Measurements from ENCODE around the gene LIN28A.
A peak's percentile ranks its signal among the peaks of the same experiment; 100 is the strongest.

Gene LIN28A

DNA sequence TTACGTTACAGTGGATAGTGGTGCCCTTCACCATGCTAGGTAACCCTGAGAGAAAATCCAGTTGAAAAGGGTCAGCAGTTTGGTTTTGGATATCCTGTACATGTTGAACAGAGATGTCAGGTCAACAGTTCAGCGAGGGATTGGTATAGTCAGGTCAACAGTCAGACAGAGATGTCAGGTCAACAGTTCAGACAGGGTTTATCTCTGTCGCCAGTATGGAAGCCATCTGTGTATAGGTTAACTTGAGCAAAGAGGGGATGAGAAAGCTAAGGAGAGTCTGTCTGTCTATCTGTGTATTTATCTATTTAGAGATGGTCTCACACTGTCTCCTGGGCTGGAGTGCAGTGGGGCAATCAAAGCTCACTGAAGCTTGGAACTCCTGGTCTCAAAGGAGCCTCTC is 39.3 kb downstream of the LIN28A start:
- Histone ChIP-seq H3K4me1 (ENCODE audit: control insufficient read depth, insufficient read depth, low read length) (no peaks in the 10 kb centered on the region), H3K36me3 (ENCODE audit: insufficient read depth, low read length) (peaks cover 63% of the 10 kb centered on the region), H3K9me3 (replicated peaks; ENCODE audit: low read length) (no peaks in the 10 kb centered on the region), H3K4me3 (ENCODE audit: low read length) (no peak overlapping the region), H3K4me2 (ENCODE audit: low read length) (no peak overlapping the region), H3K9ac (ENCODE audit: low read depth, low read length) (no peak overlapping the region), H3K27me3 (ENCODE audit: control insufficient read depth, insufficient read depth, low read length) (no peaks in the 10 kb centered on the region)

DNA sequence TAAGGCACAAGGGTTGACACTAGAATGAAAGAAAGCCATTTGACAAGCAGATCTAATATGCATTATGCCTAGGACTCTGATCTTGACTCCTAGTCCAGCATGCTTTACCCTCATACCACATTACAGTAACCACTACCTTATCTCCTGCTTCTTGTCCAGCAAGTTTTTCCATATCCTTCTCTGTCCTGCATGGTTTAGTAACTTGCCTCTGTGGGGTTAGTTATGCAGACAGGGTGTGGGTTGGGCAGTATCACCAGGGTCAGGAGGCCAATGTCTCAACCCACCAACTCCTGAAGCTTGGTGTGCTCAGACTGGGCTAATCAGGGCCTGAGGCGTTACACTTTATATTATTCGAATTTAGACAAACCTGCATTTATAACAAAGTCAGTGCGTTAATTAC is 40.3 kb downstream of the LIN28A start:
- no peak overlapping the region for H3K9ac ChIP-seq (ENCODE audit: low read depth, low read length)
- H3K27me3 ChIP-seq (ENCODE audit: control insufficient read depth, insufficient read depth, low read length) = no peaks in the 10 kb centered on the region
- H3K4me1 ChIP-seq (ENCODE audit: control insufficient read depth, insufficient read depth, low read length) = no peaks in the 10 kb centered on the region
- no peaks in the 10 kb centered on the region for H3K9me3 ChIP-seq (replicated peaks; ENCODE audit: low read length)
- H3K4me2 ChIP-seq (ENCODE audit: low read length) = no peak overlapping the region
- no peak overlapping the region for H3K4me3 ChIP-seq (ENCODE audit: low read length)
- peaks cover 61% of the 10 kb centered on the region for H3K36me3 ChIP-seq (ENCODE audit: insufficient read depth, low read length)

DNA sequence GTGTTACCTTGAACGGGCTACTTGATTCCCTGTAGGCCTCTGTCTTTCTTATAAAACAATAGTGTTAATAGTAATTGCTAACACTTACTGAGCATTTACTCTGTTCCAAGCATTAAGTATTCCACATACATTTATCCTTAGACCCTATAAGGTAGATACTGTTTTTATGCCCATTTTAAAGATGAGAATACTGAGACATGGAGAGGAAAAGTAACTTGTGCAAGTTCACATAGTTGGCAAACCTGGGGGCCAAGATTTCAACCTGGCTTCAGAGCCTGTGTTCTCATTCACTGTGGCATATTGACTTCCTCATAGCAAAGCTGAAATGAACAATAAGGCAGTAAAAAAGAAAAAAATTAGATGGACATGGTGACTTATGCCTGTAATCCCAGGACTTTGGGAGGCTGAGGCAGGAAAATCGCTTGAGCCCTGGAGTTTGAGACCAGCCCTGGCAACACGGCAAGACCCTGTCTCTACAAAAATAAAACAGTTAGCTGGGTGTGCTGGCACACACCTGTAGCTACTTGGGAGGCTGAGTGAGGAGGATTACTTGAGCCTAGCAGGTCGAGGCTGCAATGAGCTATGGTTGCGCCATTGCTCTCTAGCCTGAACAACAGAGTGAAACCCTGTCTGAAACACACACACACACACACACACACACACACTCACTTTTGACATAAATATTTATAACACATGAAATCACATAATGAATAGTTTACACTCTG is 42.0 kb downstream of the LIN28A start:
- H3K36me3 ChIP-seq (ENCODE audit: insufficient read depth, low read length) = peaks cover 52% of the 10 kb centered on the region
- H3K4me1 ChIP-seq (ENCODE audit: control insufficient read depth, insufficient read depth, low read length) = no peaks in the 10 kb centered on the region
- no peak overlapping the region for H3K9ac ChIP-seq (ENCODE audit: low read depth, low read length)
- H3K27me3 ChIP-seq (ENCODE audit: control insufficient read depth, insufficient read depth, low read length) = no peaks in the 10 kb centered on the region
- H3K9me3 ChIP-seq (replicated peaks; ENCODE audit: low read length) = no peaks in the 10 kb centered on the region
- H3K4me3 ChIP-seq (ENCODE audit: low read length) = no peak overlapping the region
- no peak overlapping the region for H3K4me2 ChIP-seq (ENCODE audit: low read length)

DNA sequence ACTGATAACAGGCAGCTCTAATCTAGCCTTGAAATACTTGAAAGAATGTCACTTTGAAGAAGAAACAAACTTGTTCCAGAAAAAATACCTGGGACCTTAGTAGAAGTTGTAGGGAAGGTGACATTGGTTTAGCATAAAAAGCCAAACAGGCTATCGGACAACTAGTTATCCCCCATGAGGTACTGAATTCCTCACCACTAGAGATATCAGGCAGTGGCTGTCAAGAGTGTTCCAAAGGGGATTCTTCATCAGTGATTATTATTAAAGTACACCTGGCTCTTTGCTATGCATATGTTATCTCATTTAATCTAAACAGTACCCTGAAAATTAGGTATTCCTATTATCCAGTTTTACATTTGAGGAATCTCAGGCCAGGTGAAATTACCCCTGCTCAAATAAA is 48.5 kb downstream of the LIN28A start:
- Histone ChIP-seq H3K9me3 (replicated peaks; ENCODE audit: low read length) (no peaks in the 10 kb centered on the region), H3K27me3 (ENCODE audit: control insufficient read depth, insufficient read depth, low read length) (no peaks in the 10 kb centered on the region), H3K4me2 (ENCODE audit: low read length) (no peak overlapping the region), H3K9ac (ENCODE audit: low read depth, low read length) (no peak overlapping the region), H3K36me3 (ENCODE audit: insufficient read depth, low read length) (peaks cover 59% of the 10 kb centered on the region), H3K4me1 (ENCODE audit: control insufficient read depth, insufficient read depth, low read length) (no peaks in the 10 kb centered on the region), H3K4me3 (ENCODE audit: low read length) (no peak overlapping the region)

DNA sequence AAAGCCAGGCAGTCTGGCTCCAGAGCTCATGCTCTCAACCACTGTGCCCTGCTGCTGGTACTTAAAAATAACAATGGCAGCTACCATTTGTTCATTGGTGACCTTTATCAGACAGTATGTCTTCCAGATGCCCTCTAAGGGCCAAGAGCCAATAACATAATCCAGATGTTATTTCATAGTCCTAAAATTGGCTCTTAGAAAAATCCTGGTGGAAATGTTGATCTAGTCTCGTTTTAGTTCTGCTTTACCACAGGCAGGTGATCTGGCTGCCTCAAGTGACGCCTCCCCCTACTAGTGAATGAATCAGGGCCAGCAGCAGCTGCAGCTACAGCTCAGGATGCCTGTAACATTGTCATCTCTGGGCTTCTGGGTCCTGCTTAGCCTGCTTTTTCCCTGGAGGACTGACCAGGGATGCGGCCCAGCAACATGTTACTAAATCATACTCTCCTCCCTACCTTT is 49.0 kb downstream of the LIN28A start:
- H3K4me1 ChIP-seq (ENCODE audit: control insufficient read depth, insufficient read depth, low read length) = no peaks in the 10 kb centered on the region
- no peaks in the 10 kb centered on the region for H3K9me3 ChIP-seq (replicated peaks; ENCODE audit: low read length)
- no peak overlapping the region for H3K9ac ChIP-seq (ENCODE audit: low read depth, low read length)
- H3K4me3 ChIP-seq (ENCODE audit: low read length) = no peak overlapping the region
- no peaks in the 10 kb centered on the region for H3K27me3 ChIP-seq (ENCODE audit: control insufficient read depth, insufficient read depth, low read length)
- peaks cover 62% of the 10 kb centered on the region for H3K36me3 ChIP-seq (ENCODE audit: insufficient read depth, low read length)
- no peak overlapping the region for H3K4me2 ChIP-seq (ENCODE audit: low read length)

DNA sequence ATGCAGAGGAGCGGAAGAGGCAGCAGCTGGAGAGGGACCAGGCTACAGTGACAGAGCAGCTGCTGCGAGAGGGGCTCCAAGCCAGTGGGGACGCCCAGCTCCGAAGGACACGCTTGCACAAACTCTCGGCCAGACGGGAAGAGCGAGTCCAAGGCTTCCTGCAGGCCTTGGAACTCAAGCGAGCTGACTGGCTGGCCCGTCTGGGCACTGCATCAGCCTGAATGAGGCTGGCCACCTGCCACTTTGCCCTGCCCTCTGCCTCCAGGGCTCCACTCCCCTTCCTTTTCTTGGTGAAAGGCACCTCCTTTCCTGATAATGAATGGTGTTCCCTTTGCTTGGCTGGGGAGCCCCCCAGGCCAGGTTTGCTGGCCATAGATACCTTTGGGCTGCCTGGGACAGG is 58.3 kb downstream of the LIN28A start:
- no peaks in the 10 kb centered on the region for H3K27me3 ChIP-seq (ENCODE audit: control insufficient read depth, insufficient read depth, low read length)
- no peak overlapping the region for H3K4me2 ChIP-seq (ENCODE audit: low read length)
- H3K4me1 ChIP-seq (ENCODE audit: control insufficient read depth, insufficient read depth, low read length) = peaks cover 19% of the 10 kb centered on the region
- peaks cover 60% of the 10 kb centered on the region for H3K36me3 ChIP-seq (ENCODE audit: insufficient read depth, low read length)
- H3K4me3 ChIP-seq (ENCODE audit: low read length) = no peak overlapping the region
- no peak overlapping the region for H3K9ac ChIP-seq (ENCODE audit: low read depth, low read length)
- no peaks in the 10 kb centered on the region for H3K9me3 ChIP-seq (replicated peaks; ENCODE audit: low read length)

DNA sequence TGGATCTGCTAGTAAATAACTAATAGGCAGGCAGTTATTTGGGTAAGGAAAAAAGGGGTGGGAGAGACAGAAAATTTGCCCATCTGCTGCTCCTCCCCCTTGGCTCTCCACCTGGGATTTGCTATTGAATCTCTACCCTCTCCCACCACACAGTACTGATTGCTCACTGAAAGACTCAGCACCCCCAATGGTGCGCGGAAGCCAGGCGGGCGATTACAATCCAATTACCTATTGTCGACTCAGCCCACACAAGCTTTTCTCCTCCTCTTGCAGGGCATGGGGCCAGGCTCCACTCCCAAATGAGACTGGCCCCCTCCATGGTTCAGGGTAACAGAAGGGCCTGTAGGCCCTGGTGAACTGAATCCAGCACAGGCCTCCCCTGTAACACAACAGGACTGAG is 58.9 kb downstream of the LIN28A start:
- Histone ChIP-seq H3K27me3 (ENCODE audit: control insufficient read depth, insufficient read depth, low read length) (no peaks in the 10 kb centered on the region), H3K9me3 (replicated peaks; ENCODE audit: low read length) (no peaks in the 10 kb centered on the region), H3K4me3 (ENCODE audit: low read length) (no peak overlapping the region), H3K9ac (ENCODE audit: low read depth, low read length) (no peak overlapping the region), H3K4me1 (ENCODE audit: control insufficient read depth, insufficient read depth, low read length) (peaks cover 25% of the 10 kb centered on the region), H3K4me2 (ENCODE audit: low read length) (no peak overlapping the region), H3K36me3 (ENCODE audit: insufficient read depth, low read length) (peaks cover 62% of the 10 kb centered on the region)

DNA sequence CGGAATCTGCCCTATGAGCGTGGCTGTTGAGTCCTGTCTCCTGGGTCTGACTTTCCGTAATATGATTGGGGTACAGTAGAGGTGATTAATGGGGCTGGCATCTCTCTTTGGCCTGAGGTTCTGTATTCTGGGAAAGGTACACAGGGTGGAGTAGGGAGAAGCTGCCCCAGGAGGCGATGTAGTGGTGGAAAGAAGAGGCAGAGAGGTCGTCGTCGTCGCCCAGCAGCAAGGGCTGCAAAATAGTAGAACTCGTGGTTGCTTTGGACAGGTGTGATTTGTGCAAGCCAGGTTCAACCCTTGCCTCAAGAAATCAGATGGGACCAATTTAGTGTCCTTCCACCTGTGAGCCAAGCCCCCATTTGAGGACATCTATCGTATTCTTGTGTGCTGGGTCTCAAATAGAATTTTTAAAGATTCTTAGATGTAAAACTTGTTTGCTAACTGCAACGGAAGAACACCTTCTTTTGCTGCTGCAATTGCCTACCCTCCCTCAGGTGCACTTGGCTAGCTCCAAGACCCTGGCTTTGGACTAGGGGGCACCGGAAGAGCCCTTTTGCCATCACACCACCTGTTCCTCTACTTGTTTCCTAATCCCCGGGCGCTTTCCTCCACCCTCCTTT is 60.4 kb downstream of the LIN28A start:
- no peak overlapping the region for H3K9ac ChIP-seq (ENCODE audit: low read depth, low read length)
- H3K4me3 ChIP-seq (ENCODE audit: low read length) = peak overlapping the region; percentile 74
- H3K36me3 ChIP-seq (ENCODE audit: insufficient read depth, low read length) = peaks cover 56% of the 10 kb centered on the region
- H3K27me3 ChIP-seq (ENCODE audit: control insufficient read depth, insufficient read depth, low read length) = no peaks in the 10 kb centered on the region
- H3K9me3 ChIP-seq (replicated peaks; ENCODE audit: low read length) = no peaks in the 10 kb centered on the region
- H3K4me1 ChIP-seq (ENCODE audit: control insufficient read depth, insufficient read depth, low read length) = peaks cover 25% of the 10 kb centered on the region
- H3K4me2 ChIP-seq (ENCODE audit: low read length) = peak overlapping the region; percentile 85

DNA sequence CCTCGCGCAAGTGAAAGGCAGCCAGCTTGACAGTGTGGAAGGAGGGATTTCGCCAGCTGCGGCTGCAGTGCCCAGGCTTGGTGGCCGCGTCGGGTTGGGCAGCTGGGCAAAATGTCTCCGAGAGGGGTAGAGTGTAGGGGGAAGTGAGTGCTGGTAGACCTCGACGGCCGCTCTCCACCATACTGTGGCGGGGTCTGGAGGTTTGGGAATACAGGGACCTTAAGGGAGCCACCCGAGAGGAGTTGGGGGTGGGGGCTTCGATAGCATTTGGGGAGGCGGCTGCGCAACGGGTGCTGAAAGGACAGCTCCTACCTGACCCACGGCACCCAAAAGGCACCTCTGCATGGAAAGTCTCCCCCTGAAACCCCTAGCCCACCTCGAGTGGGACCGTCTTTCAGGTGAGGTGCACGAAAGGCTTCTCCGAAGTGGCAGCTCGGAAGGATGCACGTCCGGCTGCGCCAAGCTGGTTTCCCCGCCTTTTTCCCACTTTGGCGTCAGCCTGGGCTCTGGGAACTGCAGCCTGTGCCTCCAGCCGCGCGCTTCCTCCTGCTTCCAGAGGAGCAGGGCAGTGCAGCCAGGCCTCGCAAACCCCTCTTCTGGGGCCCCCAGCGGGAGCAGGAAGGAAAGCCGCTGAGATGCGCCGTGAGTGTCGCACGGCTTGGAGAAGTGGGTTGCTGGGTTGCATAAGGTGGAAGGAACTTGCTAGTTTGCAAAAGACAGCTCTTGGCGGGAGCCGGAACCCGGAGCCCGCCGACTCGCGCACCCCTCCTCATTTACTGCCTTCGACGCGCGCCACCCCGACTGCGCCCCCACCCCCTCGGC is 61.1 kb downstream of the LIN28A start:
- H3K36me3 ChIP-seq (ENCODE audit: insufficient read depth, low read length) = peaks cover 56% of the 10 kb centered on the region
- peak overlapping the region; percentile 85 for H3K4me2 ChIP-seq (ENCODE audit: low read length)
- H3K4me3 ChIP-seq (ENCODE audit: low read length) = peak overlapping the region; percentile 74
- no peaks in the 10 kb centered on the region for H3K27me3 ChIP-seq (ENCODE audit: control insufficient read depth, insufficient read depth, low read length)
- H3K9ac ChIP-seq (ENCODE audit: low read depth, low read length) = peak overlapping the region; percentile 32
- H3K9me3 ChIP-seq (replicated peaks; ENCODE audit: low read length) = no peaks in the 10 kb centered on the region
- H3K4me1 ChIP-seq (ENCODE audit: control insufficient read depth, insufficient read depth, low read length) = peaks cover 25% of the 10 kb centered on the region

DNA sequence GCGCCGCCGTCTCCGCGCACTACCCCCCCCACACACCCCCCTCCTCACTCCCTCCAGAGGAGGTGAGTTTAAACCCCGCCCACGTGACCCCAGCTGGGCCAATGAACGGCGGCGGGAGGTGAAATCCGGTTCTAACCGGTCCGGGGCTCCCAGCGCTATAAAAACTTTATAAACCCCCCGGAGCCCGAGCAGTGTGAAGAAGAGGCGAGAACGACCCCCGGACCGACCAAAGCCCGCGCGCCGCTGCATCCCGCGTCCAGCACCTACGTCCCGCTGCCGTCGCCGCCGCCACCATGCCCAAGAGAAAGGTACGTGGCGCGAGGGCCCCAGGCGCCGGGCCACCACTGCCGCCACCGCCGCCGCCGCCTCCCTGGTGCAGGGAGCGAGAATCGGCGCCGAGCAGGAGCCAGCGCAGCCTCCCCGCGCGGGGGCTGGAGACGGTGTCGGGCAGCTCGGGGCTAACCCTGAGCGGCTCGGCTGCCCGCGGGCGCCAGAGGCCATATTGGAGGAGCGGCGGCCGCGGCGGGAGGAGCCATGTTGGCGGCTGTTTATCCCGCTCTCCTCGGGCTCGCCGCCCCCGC is 61.8 kb downstream of the LIN28A start, which contains the start of gene HMGN2:
Gene HMGN2 (plus strand): TSS at position 121 of the 581 bp plus-strand sequence. CDS start 173 bp downstream, at position 294.
- peak within 1 kb of the TSS; percentile 89 for H3K4me2 ChIP-seq (ENCODE audit: low read length)
- peaks cover 25% of the 10 kb centered on the region for H3K4me1 ChIP-seq (ENCODE audit: control insufficient read depth, insufficient read depth, low read length)
- peaks cover 56% of the 10 kb centered on the region for H3K36me3 ChIP-seq (ENCODE audit: insufficient read depth, low read length)
- H3K4me3 ChIP-seq (ENCODE audit: low read length) = peak within 1 kb of the TSS; percentile 74
- H3K9ac ChIP-seq (ENCODE audit: low read depth, low read length) = peak within 1 kb of the TSS; percentile 99
- H3K27me3 ChIP-seq (ENCODE audit: control insufficient read depth, insufficient read depth, low read length) = no peaks in the 10 kb centered on the region
- H3K9me3 ChIP-seq (replicated peaks; ENCODE audit: low read length) = no peaks in the 10 kb centered on the region
